HL-60 (cell line): ENCODE data around the gene LENEP.

Source experiments
- CTCF ChIP-seq: IDR thresholded peaks from one replicate; pipeline ENCODE4 v1.5.1; 2011; ENCODE audit warnings: low read length, control low read depth, inconsistent platforms; ENCODE audit not compliant: insufficient read depth
- GABPA ChIP-seq: IDR thresholded peaks from 2 replicates; pipeline ENCODE4 v1.6.1; 2012; ENCODE audit warnings: low read depth
- POLR2AphosphoS5 ChIP-seq: IDR thresholded peaks from 2 replicates; pipeline ENCODE4 v1.6.1; 2012; ENCODE audit warnings: low read depth
- REST ChIP-seq: IDR thresholded peaks from 2 replicates; pipeline ENCODE4 v1.6.1; 2012; ENCODE audit warnings: low read depth; ENCODE audit not compliant: insufficient replicate concordance
- SPI1 ChIP-seq: IDR thresholded peaks from 2 replicates; pipeline ENCODE4 v1.6.1; 2012; ENCODE audit warnings: low read depth, mild to moderate bottlenecking, borderline replicate concordance

GRCh38 chr1:155023627-155024026 lies 30.2 kb downstream of the LENEP start:
- TF ChIP-seq CTCF (no peak), GABPA (no peak), POLR2AphosphoS5 (no peak), REST (no peak), SPI1 (no peak)
